ENCODE results near the gene HOXD11. TPM values are rescaled to one million over a fixed set of nuclear protein-coding genes. Genes with fewer than 3 reads are reported as not detected.

Gene HOXD11
- total RNA-seq, 1 donor from 2014 or later: 1.1 TPM

- peaks cover 97% of the 10 kb centered on the region for H3K27me3 Mint-ChIP-seq
- TF ChIP-seq CTCF (conservative IDR thresholded peaks at IDR 0.05): no peak
- no peaks in the 10 kb centered on the region for H3K36me3 Mint-ChIP-seq
- peak within 1 kb of the TSS; percentile 66 for H3K4me3 Mint-ChIP-seq
- H3K9me3 Mint-ChIP-seq: no peaks in the 10 kb centered on the region
- peaks cover 37% of the 10 kb centered on the region for H3K4me1 Mint-ChIP-seq (ENCODE audit: unreplicated experiment)
- H3K27ac Mint-ChIP-seq: peak within 1 kb of the TSS; percentile 19
- DNase-seq (ENCODE audit: extremely low spot score, unreplicated experiment): no peak
These were observed 23.3 kb upstream of the HOXD11 start, which contains the start of gene EVX2 for GRCh38 chr2:176083796-176084261. Gene EVX2, minus strand, starts transcription at chr2:176083962. Its CDS starts 186 bp downstream, at chr2:176083776.

GRCh38 chr2:176084611-176085119, 22.4 kb upstream of the HOXD11 start:
- no peak for DNase-seq (ENCODE audit: extremely low spot score, unreplicated experiment)
- H3K27ac Mint-ChIP-seq: no peak overlapping the region
- peaks cover 97% of the 10 kb centered on the region for H3K27me3 Mint-ChIP-seq
- H3K4me1 Mint-ChIP-seq (ENCODE audit: unreplicated experiment): peaks cover 31% of the 10 kb centered on the region
- H3K4me3 Mint-ChIP-seq: peak overlapping the region; percentile 51
- H3K9me3 Mint-ChIP-seq: no peaks in the 10 kb centered on the region
- no peak for TF ChIP-seq CTCF (conservative IDR thresholded peaks at IDR 0.05)
- H3K36me3 Mint-ChIP-seq: no peaks in the 10 kb centered on the region

GRCh38 chr2:176085120-176085788, 21.8 kb upstream of the HOXD11 start:
- no peaks in the 10 kb centered on the region for H3K36me3 Mint-ChIP-seq

GRCh38 chr2:176085861-176086771, 21.0 kb upstream of the HOXD11 start:
- Mint-ChIP-seq H3K36me3 (no peaks in the 10 kb centered on the region), H3K9me3 (no peaks in the 10 kb centered on the region), H3K27me3 (peaks cover 100% of the 10 kb centered on the region), H3K4me1 (ENCODE audit: unreplicated experiment) (peaks cover 28% of the 10 kb centered on the region), H3K27ac (no peak overlapping the region), H3K4me3 (peak overlapping the region; percentile 58)
- DNase-seq (ENCODE audit: extremely low spot score, unreplicated experiment): peak; percentile 70
- TF ChIP-seq CTCF (conservative IDR thresholded peaks at IDR 0.05): peak; percentile 73

More at GRCh38 chr2:176085120-176085788, 21.8 kb upstream of the HOXD11 start:
- H3K27ac Mint-ChIP-seq: no peak overlapping the region
- DNase-seq (ENCODE audit: extremely low spot score, unreplicated experiment): peak; percentile 66
- H3K27me3 Mint-ChIP-seq: peaks cover 100% of the 10 kb centered on the region
- peaks cover 31% of the 10 kb centered on the region for H3K4me1 Mint-ChIP-seq (ENCODE audit: unreplicated experiment)
- no peaks in the 10 kb centered on the region for H3K9me3 Mint-ChIP-seq
- peak overlapping the region; percentile 51 for H3K4me3 Mint-ChIP-seq
- no peak for TF ChIP-seq CTCF (conservative IDR thresholded peaks at IDR 0.05)

- Mint-ChIP-seq H3K27me3 (peaks cover 98% of the 10 kb centered on the region), H3K4me3 (peak overlapping the region; percentile 91), H3K9me3 (no peaks in the 10 kb centered on the region), H3K36me3 (no peaks in the 10 kb centered on the region), H3K4me1 (ENCODE audit: unreplicated experiment) (peaks cover 34% of the 10 kb centered on the region), H3K27ac (no peak overlapping the region)
- DNase-seq (ENCODE audit: extremely low spot score, unreplicated experiment): no peak
- no peak for TF ChIP-seq CTCF (conservative IDR thresholded peaks at IDR 0.05)
These were observed 19.6 kb upstream of the HOXD11 start for GRCh38 chr2:176087330-176088047.
